Measurements from ENCODE around the gene LAMP1. TPM values are rescaled to one million over a fixed set of nuclear protein-coding genes. Genes with fewer than 3 reads are reported as not detected.
"Not testable (repeated sequence)": the region's sequence is repeated elsewhere in the genome, so short reads cannot be mapped to it uniquely, and the experiment has no call there.

Gene LAMP1
- polyA plus RNA-seq, 3 donors, result 180 to 193 (median 192) TPM

- DNase-seq (ENCODE audit: extremely low read depth in 1 of 11, low read depth in 9 of 11, low spot score in 4 of 11), result no peak
Observed at GRCh38 chr13:113365971-113366588, 69.0 kb downstream of the LAMP1 start.

- DNase-seq (ENCODE audit: extremely low read depth in 1 of 11, low read depth in 9 of 11, low spot score in 4 of 11), result no peak
Observed at GRCh38 chr13:113367020-113367560, 70.1 kb downstream of the LAMP1 start.

GRCh38 chr13:113367771-113368170, 70.7 kb downstream of the LAMP1 start:
- no peak for DNase-seq (ENCODE audit: extremely low read depth in 1 of 11, low read depth in 9 of 11, low spot score in 4 of 11)

- DNase-seq (ENCODE audit: extremely low read depth in 1 of 11, low read depth in 9 of 11, low spot score in 4 of 11), result not testable (repeated sequence)
Observed at GRCh38 chr13:113368353-113368752, 71.3 kb downstream of the LAMP1 start.

GRCh38 chr13:113369189-113369588, 72.2 kb downstream of the LAMP1 start:
- no peak for DNase-seq (ENCODE audit: extremely low read depth in 1 of 11, low read depth in 9 of 11, low spot score in 4 of 11)

GRCh38 chr13:113369881-113370280, 72.8 kb downstream of the LAMP1 start:
- DNase-seq (ENCODE audit: extremely low read depth in 1 of 11, low read depth in 9 of 11, low spot score in 4 of 11), result no peak

- no peak for DNase-seq (ENCODE audit: extremely low read depth in 1 of 11, low read depth in 9 of 11, low spot score in 4 of 11)
Observed at GRCh38 chr13:113371061-113371460, 74.0 kb downstream of the LAMP1 start.

GRCh38 chr13:113371701-113372100, 74.7 kb downstream of the LAMP1 start:
- not testable (repeated sequence) for DNase-seq (ENCODE audit: extremely low read depth in 1 of 11, low read depth in 9 of 11, low spot score in 4 of 11)

Other genes starting within 250 kb of the LAMP1 start
- 1 to 10 TPM; 3.5 to 3.9 (median 3.5) TPM for gene F7, start 191.4 kb upstream of the LAMP1 start, polyA plus RNA-seq (ENCODE audit: insufficient read length in 3 of 3)
- gene F10, start 174.4 kb upstream of the LAMP1 start, polyA plus RNA-seq (ENCODE audit: insufficient read length in 3 of 3), result 10 to 100 TPM; 18.6 to 22.6 (median 21.8) TPM
- 1 to 10 TPM; 2.4 to 4.3 (median 3.2) TPM for gene PROZ, start 138.6 kb upstream of the LAMP1 start, polyA plus RNA-seq (ENCODE audit: insufficient read length in 3 of 3)
- 10 to 100 TPM; 57.7 to 66.6 (median 58.3) TPM for gene PCID2, start 88.6 kb upstream of the LAMP1 start, polyA plus RNA-seq (ENCODE audit: insufficient read length in 3 of 3)
- 10 to 100 TPM; 78.2 to 89.2 (median 87.4) TPM for gene CUL4A, start 87.6 kb upstream of the LAMP1 start, polyA plus RNA-seq (ENCODE audit: insufficient read length in 3 of 3)
- 10 to 100 TPM; 13.9 to 21.0 (median 16.9) TPM for gene GRTP1, start 66.9 kb downstream of the LAMP1 start, polyA plus RNA-seq (ENCODE audit: insufficient read length in 3 of 3)
- 1 to 10 TPM; 4.1 to 5.2 (median 4.4) TPM for gene ADPRHL1, start 156.2 kb downstream of the LAMP1 start, polyA plus RNA-seq (ENCODE audit: insufficient read length in 3 of 3)
- 10 to 100 TPM; 17.7 to 31.1 (median 22.2) TPM for gene DCUN1D2, start 193.5 kb downstream of the LAMP1 start, polyA plus RNA-seq (ENCODE audit: insufficient read length in 3 of 3)

Data from renal cortex interstitium (tissue), 11 donors.